Esophagus muscularis mucosa (tissue), 4 donors: Measurements from ENCODE around the gene KCTD16. TPM values are rescaled to one million over a fixed set of nuclear protein-coding genes. Genes with fewer than 3 reads are reported as not detected.
A peak's percentile ranks its signal among the peaks of the same experiment; 100 is the strongest.

ENCODE experiments used
- DNase-seq: peaks from one replicate; pipeline ENCODE4 v3.0.0-alpha.2; 2017; ENCODE audit errors: extremely low spot score
- H3K27ac ChIP-seq, 4 donors: fragments of 200-600 bp; sonication (generic); replicated peaks in 1 of 4; 1 replicate in 3 of 4; 2 replicates in 1 of 4; pipeline ENCODE4 v1.5.1; 2016 to 2019; ENCODE audit warnings: mild to moderate bottlenecking in 1 of 4
- H3K27me3 ChIP-seq, 4 donors: fragments of 200-600 bp; sonication (generic); one replicate each; pipeline versions ENCODE4 v1.5.1 to v1.6.0; 2016 to 2019
- H3K36me3 ChIP-seq, 4 donors: fragments of 200-600 bp; sonication (generic); one replicate each; pipeline ENCODE4 v1.5.1; 2016 to 2019
- H3K4me1 ChIP-seq, 4 donors: fragments of 200-600 bp; sonication (generic); one replicate each; pipeline ENCODE4 v1.5.1; 2016 to 2019
- H3K4me3 ChIP-seq, 4 donors: fragments of 200-600 bp; sonication (generic); 1 replicate in 2 of 4; 2 replicates in 2 of 4; pipeline ENCODE4 v1.5.1; 2016 to 2019; ENCODE audit warnings: mild to moderate bottlenecking in 4 of 4, moderate library complexity in 1 of 4
- H3K9me3 ChIP-seq, 4 donors: fragments of 200-600 bp; sonication (generic); 1 replicate in 3 of 4; 2 replicates in 1 of 4; pipeline ENCODE4 v1.5.1; 2016 to 2019
- EP300 ChIP-seq: sonication (generic); formaldehyde crosslinking; IDR thresholded peaks from one replicate; pipeline ENCODE4 v1.6.1; 2017; ENCODE audit warnings: antibody characterized with exemption
- POLR2A ChIP-seq: fragments of 450-650 bp; IDR thresholded peaks from one replicate; pipeline ENCODE4 v1.6.1; 2017; ENCODE audit warnings: antibody characterized with exemption, moderate library complexity, mild to moderate bottlenecking, low read depth
- POLR2AphosphoS5 ChIP-seq, 2 donors: sonication (generic); formaldehyde crosslinking; IDR thresholded peaks; one replicate each; pipeline ENCODE4 v1.6.1; 2017; ENCODE audit warnings: antibody characterized with exemption in 2 of 2
- WGBS: methylation state at CpG from one replicate; pipeline ENCODE4 v1.1.5; 2018; 5-methylcytosine and 5-hydroxymethylcytosine counted together
- intact Hi-C: fragments of 100-400 bp; cut with DNase I; formaldehyde crosslinking; loops from one replicate; pipeline ENCODE4 v1.15.1; 2023
- total RNA-seq, 4 donors: library from RNA; depleted of rRNA; stranded (reverse); fragments of >200 nt; gene quantifications; one replicate each; pipeline versions ENCODE4 v1.1.0 to v1.2.1, GENCODE V29; 2016
- TF ChIP-seq, protein P1 (sequence below), 3 experiments: fragments of 200-600 bp in 2 of 3; fragments of 450-650 bp in 1 of 3; sonication (generic) in 2 of 3; IDR thresholded peaks; one replicate each; pipeline ENCODE4 v1.5.1; 2017 to 2019; ENCODE audit warnings: antibody characterized with exemption in 3 of 3, mild to moderate bottlenecking in 2 of 3, moderate library complexity in 1 of 3

KCTD16 gene
- total RNA-seq, 4 donors from 2014 or later, result under 0.01 to 0.11 (median under 0.01) TPM; not detected in 1

GRCh38 chr5:144183254-144183889 lies 12.7 kb downstream of the KCTD16 start:
- no peak overlapping the region for H3K4me3 ChIP-seq
- H3K36me3 ChIP-seq, result no peaks in the 10 kb centered on the region
- no peaks in the 10 kb centered on the region for H3K27me3 ChIP-seq
- no peak overlapping the region for H3K27ac ChIP-seq
- no peak for DNase-seq
- H3K9me3 ChIP-seq, result no peaks in the 10 kb centered on the region
- peaks cover 0 to 13% (median 11%) of the 10 kb centered on the region in 4 donors for H3K4me1 ChIP-seq
- 22% methylated on average over 4 of the region's 4 CpGs for WGBS
- intact Hi-C loops, result no loop called here
- TF ChIP-seq, protein P1, sequence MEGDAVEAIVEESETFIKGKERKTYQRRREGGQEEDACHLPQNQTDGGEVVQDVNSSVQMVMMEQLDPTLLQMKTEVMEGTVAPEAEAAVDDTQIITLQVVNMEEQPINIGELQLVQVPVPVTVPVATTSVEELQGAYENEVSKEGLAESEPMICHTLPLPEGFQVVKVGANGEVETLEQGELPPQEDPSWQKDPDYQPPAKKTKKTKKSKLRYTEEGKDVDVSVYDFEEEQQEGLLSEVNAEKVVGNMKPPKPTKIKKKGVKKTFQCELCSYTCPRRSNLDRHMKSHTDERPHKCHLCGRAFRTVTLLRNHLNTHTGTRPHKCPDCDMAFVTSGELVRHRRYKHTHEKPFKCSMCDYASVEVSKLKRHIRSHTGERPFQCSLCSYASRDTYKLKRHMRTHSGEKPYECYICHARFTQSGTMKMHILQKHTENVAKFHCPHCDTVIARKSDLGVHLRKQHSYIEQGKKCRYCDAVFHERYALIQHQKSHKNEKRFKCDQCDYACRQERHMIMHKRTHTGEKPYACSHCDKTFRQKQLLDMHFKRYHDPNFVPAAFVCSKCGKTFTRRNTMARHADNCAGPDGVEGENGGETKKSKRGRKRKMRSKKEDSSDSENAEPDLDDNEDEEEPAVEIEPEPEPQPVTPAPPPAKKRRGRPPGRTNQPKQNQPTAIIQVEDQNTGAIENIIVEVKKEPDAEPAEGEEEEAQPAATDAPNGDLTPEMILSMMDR (IDR thresholded peaks at IDR 0.05), result peak; percentile 60 to 74 (median 63)
- TF ChIP-seq POLR2A, result no peak

DNA sequence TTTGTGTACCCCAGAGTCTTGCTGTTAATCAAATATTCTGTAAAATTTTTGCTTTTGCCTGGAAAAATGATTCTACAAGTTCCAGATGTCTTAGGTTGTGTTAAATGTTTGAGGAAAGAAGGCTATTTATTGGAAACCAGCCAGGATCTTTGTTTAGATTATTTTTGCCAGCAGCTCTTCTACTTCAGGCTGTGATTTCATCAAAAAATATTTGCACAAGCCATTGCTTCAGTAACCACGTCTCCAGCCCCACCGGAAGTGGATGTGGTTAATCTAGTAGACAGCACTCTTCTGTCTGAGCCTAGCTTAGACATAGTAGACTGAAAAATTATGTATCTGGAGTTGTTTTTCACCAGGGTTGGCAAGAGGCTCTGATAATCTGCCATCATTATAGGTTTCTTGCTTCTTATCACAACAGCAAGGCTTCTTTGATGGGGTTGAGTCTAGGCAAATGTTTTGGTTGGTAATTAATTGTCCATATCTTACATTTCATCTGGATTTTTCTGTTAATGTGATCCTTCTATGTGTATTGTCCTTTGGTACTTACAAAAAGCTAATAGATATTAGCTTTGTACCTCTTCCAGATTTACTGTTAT lies 17.1 kb downstream of the KCTD16 start:
- Histone ChIP-seq H3K36me3 (no peaks in the 10 kb centered on the region), H3K9me3 (no peaks in the 10 kb centered on the region), H3K4me3 (no peak overlapping the region), H3K27me3 (no peaks in the 10 kb centered on the region), H3K27ac (no peak overlapping the region), H3K4me1 (peaks cover 0 to 13% (median 11%) of the 10 kb centered on the region in 4 donors)
- 0% methylated on average over 2 of the region's 2 CpGs for WGBS
- DNase-seq, result no peak
- TF ChIP-seq, protein P1 (IDR thresholded peaks at IDR 0.05), result no peak
- TF ChIP-seq POLR2A (no peak), POLR2AphosphoS5 (IDR thresholded peaks at IDR 0.05) (peak in 1 of 2 donors; percentile 8)
- intact Hi-C loops, result no loop called here

GRCh38 chr5:144189800-144190429 lies 19.2 kb downstream of the KCTD16 start:
- DNase-seq, result no peak
- Histone ChIP-seq H3K9me3 (no peaks in the 10 kb centered on the region), H3K36me3 (no peaks in the 10 kb centered on the region), H3K27ac (no peak overlapping the region), H3K4me1 (peaks cover 0 to 13% (median 11%) of the 10 kb centered on the region in 4 donors), H3K27me3 (peaks cover 0 to 3% (median 0%) of the 10 kb centered on the region in 4 donors), H3K4me3 (no peak overlapping the region)
- TF ChIP-seq POLR2AphosphoS5 (IDR thresholded peaks at IDR 0.05) (no peak), POLR2A (no peak), EP300 (no peak)
- TF ChIP-seq, protein P1 (IDR thresholded peaks at IDR 0.05), result no peak
- intact Hi-C loops, result no loop called here
- 64% methylated on average over 10 of the region's 10 CpGs for WGBS

DNA sequence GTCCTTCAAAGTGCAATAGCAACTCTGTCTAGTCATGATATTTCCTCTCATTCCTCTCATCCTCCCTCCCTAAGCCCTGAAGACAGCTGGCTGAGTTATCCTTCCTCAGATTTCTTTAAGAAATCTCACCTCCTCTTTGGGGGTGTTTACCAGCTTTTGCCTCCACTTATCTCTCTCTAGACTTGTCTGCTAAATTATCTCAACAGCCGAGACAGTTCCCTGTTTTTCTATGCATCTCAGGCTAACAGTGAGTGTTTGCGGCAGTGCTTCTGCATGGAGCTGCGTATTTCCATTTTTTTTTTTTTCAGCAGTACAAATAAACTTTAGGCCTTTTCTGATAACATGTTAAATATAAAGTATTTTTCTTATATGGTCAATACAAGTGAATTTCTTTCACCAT lies 20.9 kb downstream of the KCTD16 start:
- intact Hi-C loops, result no loop called here
- no peak for DNase-seq
- TF ChIP-seq, protein P1 (IDR thresholded peaks at IDR 0.05), result no peak
- TF ChIP-seq EP300, result no peak
- no peak for TF ChIP-seq POLR2A
- TF ChIP-seq POLR2AphosphoS5 (IDR thresholded peaks at IDR 0.05), result no peak
- Histone ChIP-seq H3K4me3 (peak overlapping the region in 2 of 4 donors; percentile 3 to 4), H3K36me3 (no peaks in the 10 kb centered on the region), H3K27me3 (peaks cover 0 to 11% (median 0%) of the 10 kb centered on the region in 4 donors), H3K27ac (no peak overlapping the region), H3K4me1 (peaks cover 0 to 13% (median 11%) of the 10 kb centered on the region in 4 donors), H3K9me3 (no peaks in the 10 kb centered on the region)
- 86% methylated on average over 3 of the region's 3 CpGs for whole genome bisulfite sequencing
